Epithelial cell of prostate (primary cell): ENCODE measurements around the gene ETS1.

Source experiments
- DNase-seq: peaks from one replicate; pipeline ENCODE4 v3.0.0-alpha.2; 2011; ENCODE audit warnings: low read depth, low spot score
- H3K27ac ChIP-seq: fragments of 450-650 bp; 2 replicates; pipeline ENCODE4 v1.5.1; 2017; ENCODE audit warnings: mild to moderate bottlenecking

The ETS1 gene, protein sequence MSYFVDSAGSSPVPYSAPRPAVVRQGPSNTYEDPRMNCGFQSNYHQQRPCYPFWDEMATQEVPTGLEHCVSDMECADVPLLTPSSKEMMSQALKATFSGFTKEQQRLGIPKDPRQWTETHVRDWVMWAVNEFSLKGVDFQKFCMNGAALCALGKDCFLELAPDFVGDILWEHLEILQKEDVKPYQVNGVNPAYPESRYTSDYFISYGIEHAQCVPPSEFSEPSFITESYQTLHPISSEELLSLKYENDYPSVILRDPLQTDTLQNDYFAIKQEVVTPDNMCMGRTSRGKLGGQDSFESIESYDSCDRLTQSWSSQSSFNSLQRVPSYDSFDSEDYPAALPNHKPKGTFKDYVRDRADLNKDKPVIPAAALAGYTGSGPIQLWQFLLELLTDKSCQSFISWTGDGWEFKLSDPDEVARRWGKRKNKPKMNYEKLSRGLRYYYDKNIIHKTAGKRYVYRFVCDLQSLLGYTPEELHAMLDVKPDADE

DNA sequence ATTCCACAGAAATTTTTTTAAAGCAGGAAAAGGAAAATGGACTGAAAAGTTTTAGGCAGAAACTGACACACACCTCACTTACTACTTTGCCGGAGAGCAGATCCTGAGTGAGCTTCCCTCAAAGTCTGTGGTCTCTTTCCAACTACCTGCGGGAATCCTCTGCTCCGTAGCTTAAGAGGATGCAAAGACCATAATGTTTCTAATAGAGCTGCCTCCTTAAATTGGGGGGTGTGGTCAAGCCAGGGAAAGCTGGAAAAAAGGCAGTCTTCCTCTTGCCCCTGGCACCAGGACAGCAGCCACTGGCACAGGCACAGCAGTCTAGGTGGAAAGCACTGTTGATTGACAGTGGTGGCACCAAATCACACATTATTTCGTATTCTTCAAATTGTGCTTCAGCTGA is at the start of gene ETS1:
Gene ETS1 (minus strand): TSS at position 144 of the 400 bp plus-strand sequence. CDS start 14,428 bp downstream, outside the sequence.
- H3K27ac ChIP-seq: no peak within 1 kb of the TSS
- DNase-seq: no peak

DNA sequence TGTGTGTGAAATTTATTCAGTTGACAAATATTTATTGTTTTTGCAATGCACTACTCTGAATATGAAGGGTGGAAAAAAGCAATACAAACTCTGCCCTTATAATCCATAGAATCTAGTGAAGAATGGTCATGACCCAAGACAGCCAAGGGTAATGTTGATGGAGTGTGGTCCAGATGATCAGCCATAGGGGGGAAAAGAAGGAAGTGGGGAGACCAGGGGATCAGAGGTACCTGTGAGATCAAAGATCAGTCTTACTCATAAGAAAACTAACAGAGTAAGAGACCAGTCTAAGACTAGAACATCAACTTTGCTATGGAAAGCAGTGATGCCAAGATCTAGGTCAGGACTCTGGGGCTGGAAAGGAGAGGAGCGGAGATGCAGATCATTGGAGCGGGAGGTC is 47.0 kb upstream of the ETS1 start:
- no peak overlapping the region for H3K27ac ChIP-seq
- no peak for DNase-seq

DNA sequence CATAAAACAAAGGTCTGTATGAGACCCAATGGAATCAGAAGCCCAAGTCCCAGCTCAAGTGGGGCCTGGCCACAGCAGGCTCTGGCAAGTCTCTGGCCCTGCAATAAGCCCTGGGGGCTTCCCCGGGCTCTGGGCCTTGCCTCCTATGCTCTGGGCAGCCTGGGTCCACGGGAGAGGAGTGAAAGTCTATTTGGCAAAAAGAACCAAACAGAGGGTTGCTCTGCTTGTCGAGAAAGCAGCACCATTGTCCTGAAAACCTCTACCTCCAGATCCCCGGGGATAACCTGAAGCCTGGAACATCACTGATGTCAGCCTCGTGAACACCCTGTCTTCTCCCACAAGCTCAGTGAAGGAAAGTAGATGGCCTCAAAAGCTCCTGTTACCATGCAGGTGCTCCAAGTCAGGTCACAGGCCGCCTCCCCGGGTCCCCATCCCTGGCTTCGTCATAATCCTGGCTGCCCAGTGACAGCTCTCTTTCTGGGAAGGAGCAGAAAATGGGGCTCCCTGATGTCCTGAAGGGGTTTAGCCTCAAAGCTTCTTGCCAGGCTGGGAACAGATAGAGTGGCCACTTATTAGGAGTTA is 46.1 kb upstream of the ETS1 start:
- no peak overlapping the region for H3K27ac ChIP-seq
- no peak for DNase-seq

DNA sequence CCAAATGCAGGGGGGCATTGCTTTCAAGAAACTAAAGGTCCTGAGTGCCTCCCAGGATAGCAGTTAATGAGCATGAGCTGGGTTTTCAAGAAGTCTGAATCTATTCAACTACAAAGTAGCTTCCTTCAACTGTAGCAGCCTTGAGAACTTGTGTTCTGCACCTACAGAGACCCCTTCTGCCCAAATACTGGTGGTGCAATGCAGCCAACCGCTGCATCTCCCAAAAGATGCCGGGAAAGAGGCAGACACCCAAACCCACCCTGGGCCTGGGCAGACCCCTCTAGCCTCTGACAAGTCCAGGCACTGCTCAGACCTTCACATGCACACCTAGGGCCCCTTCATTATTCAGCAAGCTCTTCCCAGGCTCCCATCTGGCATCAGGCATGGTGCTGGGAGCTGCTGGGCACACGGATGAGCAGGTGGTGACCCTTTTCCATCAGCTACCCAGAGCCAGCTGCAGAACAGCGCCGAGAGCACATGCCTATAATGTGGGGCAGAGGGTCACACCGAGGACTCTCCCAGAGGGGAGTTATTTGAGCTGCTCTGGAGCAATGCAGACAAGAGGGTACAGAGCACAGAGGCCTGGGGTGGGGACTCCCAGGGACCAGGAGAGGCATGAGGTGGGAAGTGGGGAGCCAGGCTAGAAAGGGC is 44.9 kb upstream of the ETS1 start:
- DNase-seq: no peak

DNA sequence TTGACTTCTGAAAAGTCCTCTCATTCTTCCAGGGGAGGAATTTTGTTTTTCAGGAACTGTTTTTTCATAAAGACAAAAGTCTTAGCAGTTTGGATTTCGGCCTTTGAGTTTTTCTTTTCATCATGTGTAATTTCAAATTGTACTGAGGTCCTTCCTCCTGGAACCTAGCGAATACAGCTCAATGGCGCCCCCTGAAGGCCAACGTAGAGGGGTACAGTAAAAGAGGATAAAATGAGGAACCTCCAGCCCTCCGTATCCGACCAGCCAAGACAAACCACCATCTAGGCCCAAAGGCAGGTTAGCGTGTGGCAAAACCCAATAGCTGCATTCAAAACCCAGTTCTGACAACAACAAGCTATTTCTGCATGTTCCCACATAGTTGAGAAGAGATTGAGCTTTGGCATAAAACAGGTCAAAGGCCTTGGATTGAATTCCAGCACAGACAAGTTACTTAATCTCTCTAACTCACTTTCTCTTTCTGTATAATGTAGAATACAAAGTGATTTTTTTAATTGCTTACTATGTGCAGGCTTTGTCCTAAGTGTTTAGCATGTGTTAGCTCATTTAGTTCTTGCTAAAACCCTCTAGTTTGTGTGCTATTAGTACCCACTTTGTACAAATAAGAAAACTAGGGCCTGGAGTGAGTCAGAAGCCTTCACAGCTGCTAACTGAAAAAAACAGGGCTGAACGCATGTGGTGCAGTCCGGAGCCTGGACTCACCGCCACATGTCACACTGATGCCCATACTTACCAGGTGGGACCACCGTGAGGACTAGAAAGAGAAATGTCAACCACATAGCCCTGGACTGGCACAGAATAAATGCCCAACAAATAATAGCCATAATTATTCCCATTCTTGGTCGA is 43.2 kb upstream of the ETS1 start:
- no peak overlapping the region for H3K27ac ChIP-seq
- DNase-seq: peak; percentile 16

More for the DNA sequence above, 44.9 kb upstream of the ETS1 start:
- H3K27ac ChIP-seq: no peak overlapping the region

DNA sequence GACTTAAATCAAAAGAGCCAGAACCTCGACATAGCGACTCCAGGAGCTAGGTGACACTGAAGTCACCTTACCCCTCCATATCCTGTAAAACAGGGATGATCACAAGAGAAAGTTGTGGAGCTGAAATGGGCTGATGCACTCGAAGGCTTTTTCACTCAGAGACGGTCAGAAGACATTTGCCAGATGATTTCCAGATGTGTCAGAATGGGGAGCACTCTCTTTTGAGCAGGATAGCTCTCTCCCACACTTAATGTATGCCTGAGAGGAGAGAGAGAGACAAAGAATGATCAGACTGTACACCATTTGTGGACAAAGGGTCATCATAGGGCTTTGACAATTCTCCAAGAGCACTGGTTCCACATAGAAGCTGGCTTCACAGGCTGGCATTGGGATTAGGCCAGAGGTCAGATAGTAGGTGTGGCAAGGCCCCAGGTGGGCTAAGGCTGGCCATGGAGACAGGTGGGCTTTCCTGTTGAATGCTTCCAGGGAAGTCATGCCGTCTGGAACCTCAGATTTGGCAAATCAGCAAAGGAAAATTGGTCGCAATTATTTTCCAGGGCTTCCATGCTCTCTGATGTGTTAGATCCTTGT is 42.3 kb upstream of the ETS1 start:
- no peak for DNase-seq
- no peak overlapping the region for H3K27ac ChIP-seq

DNA sequence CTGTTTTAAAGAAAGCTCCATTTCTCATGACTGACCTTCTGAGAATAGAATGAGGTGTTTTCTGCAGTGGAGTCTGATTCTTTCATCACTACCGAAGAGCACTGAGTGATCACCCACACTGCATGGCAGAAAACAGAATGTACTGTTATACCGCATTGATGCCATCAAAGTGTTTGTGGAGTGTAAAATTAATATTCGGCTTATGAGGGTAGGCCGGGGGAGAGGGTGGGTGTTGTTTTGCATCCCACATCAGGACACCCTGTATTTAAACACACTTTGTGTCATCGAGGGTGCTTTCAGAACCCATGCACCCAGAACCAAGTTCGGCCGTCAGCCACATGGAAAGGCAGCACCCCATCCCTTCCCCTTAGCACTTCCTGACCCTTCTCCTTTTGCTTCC is 41.3 kb upstream of the ETS1 start:
- no peak overlapping the region for H3K27ac ChIP-seq
- no peak for DNase-seq

DNA sequence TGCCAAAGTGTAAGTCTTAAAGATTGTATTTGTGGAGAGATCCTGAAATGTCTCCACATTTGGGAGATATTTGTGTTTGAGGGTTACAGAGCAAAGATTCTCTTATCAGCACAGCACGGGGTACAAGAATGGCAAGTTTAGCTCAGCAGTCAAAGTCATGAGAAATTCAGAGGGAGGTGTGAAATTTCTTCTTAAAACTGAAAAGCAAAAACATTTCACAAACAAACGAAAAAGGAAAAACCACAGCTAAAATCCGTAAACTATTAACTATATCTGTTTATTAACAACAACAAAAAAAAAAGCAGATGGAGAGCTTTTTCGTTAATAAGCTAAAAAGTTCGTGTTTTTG is 40.9 kb upstream of the ETS1 start:
- no peak overlapping the region for H3K27ac ChIP-seq
- no peak for DNase-seq

DNA sequence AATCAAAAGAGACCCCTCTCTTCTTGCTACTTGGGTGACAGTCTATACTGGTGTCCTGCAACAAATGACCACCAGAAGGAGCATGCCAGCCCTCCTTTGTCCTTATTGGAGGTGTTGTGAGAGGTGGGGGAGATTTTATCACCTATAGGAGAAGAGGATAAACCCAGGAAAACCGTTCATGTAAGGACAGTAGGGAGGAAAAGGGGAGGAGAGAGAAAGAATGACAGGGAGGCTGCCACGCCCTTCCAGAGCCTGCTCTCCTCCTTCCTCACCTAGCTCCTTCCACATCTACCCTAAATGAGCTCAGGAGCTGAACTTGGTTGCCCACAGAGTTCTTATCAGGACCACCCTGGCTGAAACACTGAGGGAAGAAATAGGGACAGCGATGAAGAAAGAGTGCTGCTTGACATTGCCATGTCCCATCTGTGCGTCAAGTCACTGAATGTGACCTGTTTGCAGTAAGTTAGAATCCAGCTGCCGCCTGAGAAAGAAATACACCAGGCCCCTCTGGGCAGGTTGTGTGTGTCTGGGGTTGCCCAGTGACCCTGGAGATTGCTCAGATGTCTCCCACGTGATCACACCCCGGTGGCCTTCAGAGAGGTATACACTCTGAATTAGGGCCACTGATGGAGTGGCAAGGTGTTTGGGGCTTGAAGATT is 40.4 kb upstream of the ETS1 start:
- H3K27ac ChIP-seq: no peak overlapping the region
- DNase-seq: no peak

DNA sequence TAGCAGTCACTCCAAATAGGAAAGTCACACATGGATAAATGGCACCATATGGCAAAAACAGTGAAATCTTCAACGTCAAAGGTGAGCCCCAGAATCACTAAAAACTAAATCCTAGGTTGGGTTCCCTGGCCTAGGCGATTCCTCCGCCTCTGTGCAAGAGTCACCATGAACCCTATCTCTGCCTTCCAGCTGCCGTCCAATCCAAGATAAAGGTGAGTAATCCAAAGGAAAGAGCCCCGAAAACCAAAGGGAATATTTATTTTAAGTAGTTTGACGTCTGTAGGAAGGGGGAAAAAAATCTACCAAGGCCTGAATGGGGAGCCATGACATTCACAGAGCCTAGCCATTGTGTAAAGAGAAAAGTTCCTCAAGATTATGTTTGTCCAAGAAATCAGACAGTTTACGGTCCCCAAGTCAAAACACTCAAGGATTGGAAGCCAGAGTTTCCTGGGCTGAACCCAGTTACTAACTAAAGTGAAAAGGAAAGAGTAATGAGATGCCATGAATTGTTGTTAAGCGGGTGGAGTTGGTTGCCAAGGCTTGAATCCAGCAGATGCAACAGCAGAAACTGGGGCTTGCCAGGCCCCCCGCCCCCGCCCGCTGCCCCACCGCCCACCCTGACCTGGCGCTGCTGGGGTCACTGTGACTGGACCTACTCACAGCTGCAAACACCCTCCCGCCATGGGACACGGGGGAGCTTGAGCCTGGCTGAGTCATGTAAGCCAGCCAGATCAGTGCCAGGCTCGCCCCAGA is 39.7 kb upstream of the ETS1 start:
- no peak overlapping the region for H3K27ac ChIP-seq
- no peak for DNase-seq

DNA sequence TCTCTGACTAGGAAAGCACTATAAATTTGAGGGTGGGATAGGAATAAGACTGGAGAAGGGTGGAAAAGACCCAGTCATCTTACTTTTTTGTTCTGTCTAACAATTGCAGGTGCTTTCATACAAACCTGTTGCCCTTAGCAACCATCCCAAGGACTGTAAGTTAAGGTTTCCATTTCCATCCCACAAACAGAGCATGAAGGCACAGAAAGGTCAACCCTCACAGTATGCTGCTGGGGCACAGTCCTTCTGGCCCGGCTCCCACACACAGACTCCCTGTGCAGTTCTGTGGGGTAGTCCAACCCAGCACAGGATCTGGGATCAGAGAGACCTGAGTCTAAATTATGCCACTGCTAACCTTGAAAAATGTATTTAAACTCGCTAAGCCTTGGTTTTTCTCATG is 38.4 kb upstream of the ETS1 start:
- H3K27ac ChIP-seq: no peak overlapping the region

DNA sequence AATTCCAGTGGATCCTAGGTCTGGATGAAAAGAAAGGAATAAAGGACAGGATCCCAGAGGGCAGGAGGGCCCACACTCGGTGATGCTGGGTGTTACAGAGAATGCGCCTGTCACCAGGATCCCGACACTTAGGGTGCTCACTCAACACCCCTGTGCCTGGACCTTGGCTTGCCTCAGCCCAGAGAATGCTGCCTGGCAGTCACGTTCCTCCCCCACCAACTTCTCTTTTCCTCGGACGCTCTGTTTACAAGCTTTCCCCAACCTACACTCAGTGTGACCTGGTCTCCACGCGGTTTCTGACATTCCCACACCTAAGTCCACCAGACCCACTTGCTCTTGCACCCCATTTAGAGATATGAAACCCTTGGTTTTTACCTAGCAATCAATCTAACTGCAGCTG is 38.0 kb upstream of the ETS1 start:
- DNase-seq: no peak
- H3K27ac ChIP-seq: no peak overlapping the region

More for the DNA sequence above, 38.4 kb upstream of the ETS1 start:
- DNase-seq: no peak

DNA sequence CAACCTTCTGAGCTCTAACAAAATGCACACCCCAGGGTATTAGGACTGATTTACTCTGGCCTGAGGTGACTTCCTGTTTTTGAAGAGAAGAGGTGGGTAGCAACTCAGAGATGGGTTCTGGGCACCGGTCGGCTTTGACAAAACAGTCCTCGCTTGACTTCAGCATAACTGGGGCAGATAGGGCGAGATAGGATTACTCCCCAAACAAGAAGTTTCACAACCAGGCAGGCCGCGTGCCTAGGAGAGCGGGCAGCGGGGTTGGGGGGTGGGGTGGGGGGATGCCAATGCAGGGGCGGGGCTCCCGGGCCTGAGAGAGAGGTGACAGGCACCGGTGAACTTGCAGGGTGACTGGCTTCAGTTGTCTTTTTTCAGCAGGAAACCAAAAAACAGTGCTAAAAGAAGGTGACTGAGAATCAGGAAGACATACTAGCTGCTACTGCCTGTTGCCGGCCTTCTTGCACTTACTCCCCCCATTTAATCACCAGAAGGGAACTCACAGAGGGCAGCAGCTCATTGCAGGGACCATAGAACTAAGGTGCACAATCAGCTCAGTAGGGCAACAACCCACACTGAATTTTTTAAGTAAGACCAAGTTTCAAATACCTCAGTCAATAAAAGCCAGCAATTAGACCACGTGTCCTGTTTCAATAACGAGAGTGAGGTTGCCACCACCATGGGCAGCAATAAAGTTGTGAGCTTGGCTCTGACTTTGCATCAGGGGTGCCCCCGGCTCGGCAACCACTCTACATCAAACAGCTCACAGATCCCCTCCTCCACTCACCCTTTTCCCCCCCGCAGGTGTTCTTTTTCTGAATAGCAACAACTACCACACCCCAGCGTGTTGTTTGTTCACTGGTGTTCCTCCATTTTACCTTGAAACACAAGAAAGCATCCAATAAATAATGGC is 37.2 kb upstream of the ETS1 start:
- no peak for DNase-seq
- H3K27ac ChIP-seq: no peak overlapping the region

DNA sequence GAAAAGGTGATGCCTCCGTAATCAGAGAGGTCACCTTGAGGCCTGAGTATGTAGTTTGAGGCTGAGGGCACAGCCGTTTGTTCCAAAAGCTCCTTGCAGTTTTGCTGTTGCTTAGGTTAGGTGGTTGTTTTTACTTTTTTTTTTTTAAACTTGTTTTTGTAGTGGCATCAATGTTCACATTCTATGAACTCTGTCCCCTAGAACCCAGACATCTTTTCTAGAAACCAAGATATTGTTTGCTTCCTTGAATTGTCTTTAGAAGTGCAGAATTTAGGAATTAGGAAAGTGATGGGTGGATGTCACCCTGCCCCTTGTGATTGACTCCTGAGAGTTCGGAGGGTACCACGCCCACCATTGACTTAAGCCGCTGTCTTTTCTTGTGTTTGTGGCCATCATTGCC is 35.7 kb upstream of the ETS1 start:
- DNase-seq: no peak

DNA sequence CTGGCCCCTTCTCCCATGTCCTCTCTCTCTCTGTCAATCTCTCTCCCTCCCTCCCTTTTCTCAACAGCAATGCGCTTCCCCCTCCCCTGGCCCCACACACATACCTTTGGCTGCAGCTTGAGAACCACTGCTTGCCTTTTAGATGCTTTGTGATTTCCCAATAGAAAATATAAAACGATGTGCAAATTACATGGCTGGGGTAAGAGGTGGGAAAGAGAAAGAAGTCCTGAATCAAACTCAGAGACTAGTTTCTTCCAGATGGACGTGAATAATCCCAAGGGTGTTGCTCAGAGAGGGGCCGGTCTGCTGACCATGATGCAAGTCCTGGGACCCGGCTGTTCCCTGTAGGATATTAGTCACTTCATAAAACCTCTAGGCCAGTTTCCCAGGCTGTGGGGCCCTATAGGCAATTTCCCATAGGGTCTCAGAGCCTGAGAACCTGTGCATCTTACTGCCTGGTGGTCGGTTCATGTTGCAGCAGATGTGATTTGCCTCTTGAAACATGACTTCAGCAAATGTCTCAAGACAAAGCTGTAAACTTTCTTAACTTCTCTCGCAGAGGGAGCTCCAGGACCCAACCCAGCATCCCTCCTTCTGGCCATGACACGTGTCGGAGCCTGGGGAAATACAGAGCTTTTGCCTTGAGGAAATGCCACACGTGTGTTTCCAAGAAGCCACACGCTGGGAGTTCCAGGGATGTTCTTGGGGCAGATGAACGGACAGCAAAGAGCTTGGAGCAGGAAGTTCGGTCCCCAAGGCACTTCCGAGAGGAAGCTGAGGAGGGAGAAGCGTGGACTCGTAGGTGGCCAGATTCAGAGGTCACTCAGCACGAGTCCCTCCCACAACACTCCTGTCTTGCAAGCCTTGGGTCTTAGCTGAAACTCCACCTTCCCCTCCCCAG is 34.5 kb upstream of the ETS1 start:
- H3K27ac ChIP-seq: no peak overlapping the region
- no peak for DNase-seq

More for the DNA sequence above, 35.7 kb upstream of the ETS1 start:
- no peak overlapping the region for H3K27ac ChIP-seq

DNA sequence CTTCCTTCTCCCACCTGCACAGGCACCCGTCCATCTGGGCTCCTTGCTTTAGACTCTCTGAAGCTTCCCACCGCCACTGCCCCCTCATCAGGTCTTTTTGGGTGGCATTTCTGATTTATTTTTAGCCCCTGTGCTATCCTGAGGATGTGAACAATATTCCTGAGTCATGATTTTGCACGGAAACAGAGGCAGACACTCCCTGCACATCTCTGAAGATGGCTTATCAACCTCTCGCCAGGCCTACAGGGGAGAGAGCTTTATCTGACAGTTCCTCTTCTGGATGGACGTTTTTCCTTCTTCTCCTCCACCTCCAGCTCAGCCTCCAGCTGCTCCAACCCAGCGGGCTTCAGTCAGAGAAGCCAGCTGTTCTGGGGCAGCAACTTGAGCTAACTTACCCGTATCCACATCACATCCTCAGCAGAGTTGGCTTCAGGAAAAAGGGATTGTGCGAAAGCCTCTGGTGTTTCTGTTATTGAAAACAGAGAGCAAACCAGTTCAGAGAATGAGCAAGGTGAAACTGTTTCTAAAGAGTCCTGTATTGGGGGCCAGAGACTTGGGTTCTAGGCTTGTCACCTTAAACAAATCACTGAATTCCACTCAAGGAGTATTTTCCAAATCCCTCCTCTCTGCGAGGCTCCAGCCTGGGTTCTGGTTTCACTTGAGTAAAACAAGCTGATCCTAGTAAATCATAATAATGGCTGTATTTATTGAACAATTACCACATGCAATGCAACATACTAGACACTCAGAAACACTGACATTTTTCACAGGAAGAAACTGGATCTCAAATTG is 33.1 kb upstream of the ETS1 start:
- no peak for DNase-seq
- H3K27ac ChIP-seq: no peak overlapping the region
